HG02642 (cell line): ENCODE measurements around the gene UNC13D.

Source experiments
- ATAC-seq: cut with Tn5 transposase; IDR thresholded peaks from one replicate; pipeline ENCODE4 v1.9.1; 2021; ENCODE audit warnings: mild to moderate bottlenecking; ENCODE audit not compliant: unreplicated experiment, poor library complexity

Gene UNC13D

DNA sequence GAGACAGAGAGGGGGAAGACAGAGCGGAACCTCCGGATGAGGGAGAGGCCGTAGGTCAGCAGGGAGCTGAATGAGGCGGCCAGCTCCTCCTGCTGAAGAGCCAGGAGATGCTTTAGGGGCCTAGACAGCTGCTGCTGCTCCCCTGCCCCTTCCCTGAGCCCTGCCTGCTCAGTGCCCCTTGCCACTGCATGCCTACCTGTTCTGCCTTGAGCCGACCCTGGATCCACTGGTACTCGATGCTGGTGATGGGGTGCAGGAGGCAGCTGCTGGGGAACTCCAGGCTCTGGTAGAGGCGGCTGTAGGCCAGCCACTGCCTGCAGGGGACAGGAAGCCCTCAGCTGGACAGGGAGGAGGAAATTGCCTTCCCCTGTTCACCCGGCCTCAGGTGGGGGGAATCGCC is 7.6 kb downstream of the UNC13D start:
- no peak for ATAC-seq

DNA sequence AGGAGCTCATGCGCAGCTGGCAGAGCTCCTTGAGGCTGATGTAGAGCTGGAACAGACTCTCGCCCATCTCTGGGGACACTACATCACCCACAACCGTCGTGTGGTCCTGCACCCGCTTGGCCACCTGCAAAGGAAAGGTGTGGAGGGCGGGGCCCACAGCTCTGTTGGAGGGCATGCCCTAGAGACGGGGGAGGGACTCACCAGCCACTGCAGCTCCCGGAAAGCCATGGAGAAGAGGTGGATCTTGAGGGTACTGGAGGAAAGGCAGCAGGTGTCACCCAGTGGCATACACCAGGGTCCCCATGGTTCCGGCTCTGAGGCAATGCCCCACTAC is 8.6 kb downstream of the UNC13D start:
- ATAC-seq = no peak

DNA sequence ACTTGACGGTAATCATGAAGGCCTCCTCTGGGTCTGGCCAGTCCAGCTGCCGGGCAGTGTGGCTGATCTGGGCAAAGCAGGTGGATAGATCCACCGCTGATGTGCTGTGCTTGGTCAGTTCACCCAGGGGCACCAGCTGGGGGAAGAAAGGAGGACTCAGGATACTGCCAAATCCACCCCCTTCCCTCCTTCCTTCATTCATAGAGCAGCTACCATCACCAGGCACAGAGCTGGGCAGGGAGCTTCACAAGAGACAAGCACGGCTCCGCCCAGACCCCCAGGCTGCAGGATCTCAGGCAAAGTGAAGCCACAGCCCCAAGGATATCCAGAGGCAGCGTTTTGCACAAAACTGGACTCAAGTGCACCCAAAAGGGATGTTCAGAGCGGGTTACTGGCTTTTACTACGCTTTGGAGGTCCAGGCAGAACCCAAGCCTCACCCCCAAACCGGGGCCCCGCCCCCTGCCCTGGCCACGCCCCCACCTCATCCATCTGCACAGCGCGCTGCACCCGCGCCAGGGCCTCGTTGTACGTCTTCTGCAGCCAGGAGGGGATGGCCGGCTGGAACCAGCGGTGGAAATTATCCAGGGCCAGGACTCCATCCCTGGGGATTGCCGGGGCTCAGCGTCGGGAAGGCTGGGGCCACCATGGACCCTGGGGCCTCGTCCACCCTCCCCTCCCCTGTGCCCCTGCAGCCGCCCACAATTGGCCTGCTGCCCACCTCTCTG is 9.1 kb downstream of the UNC13D start:
- no peak for ATAC-seq

DNA sequence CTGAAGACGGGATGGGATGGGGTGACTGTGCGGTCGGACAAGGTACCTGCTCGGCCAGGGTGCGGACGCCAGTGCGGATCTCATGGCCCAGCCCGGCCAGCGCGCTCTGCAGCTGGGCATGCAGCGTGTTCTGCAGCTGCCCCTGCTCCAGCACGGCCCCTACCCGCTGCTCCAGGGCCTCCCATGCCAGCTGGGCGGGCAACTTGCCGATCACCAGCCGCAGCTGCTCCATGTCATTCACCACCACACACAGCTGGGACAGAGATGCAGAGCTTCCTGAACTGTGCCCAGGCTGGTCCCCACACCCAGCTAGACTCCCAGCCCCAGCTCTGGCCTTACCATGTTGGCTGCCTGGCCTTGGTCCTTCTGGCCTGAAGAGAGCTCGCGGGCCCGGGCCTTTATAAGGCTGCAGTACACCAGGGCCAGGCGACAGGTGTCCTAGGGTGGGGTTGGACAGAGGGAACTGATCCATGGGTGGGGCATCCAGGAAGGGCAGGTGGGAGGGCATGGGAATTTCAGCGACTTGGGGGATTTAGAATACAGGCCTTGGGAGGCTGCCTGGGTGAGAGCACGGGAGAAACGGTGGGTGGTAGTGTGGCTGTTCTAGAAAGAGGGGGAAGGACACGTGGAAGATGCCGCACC is 9.8 kb downstream of the UNC13D start:
- no peak for ATAC-seq

DNA sequence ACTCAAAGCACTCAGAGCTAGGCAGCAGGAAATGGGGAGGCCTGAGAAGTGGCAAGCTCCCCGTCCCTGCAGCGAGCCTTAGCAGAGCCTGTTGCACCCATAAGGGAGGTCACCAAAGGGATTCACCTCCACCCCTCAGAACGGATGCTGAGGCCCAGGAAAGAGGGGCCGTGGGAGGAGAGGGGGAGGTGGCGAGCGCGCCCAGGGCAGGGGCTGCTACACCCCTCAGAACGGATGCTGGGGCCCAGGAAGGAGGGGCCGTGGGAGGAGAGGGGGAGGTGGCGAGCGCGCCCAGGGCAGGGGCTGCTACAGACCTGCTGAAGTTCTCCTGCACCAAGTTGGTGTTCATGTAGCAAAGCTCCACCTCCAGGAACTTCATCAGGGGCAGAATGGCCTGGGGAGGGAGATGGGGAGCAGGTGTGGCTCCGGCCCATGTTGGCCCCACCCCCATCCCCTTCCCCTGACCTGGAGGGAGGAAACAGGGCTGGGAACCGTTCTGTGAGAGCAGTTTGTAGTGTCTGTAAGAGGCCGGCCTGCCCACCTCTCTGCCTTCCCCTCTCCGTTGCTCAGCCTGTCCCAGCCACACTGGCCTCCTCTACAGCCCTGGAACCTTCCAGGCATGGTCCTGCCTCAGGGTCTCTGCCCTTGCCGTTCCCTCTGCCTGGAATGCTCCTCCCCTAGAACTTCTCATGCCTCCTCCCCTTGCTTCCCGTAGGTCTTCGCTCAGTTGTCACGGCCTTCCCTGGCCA is 11.4 kb downstream of the UNC13D start:
- ATAC-seq = no peak

DNA sequence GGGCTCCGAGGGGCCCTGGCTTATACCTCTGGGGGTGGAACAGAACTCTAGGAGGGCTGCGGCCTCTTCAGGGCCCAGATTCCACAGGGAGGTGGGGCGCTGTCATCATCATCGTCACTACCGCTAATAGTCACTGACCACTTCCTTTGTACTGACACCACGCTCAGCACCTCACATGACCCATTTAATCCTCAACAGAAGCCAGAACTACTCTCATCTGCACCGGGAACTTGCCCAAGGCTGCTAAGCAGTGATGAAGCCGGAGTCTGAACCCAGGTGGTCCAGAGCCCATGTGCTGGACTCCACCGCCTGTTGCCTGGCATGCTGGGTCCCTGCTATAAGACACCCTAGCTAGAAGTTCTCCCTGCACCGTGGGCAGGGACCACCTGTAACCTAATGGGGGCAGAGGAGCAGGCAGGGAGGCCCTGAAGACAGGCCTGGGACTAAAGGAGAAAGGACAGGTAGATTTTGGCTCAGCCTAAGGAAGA is 12.0 kb downstream of the UNC13D start:
- no peak for ATAC-seq

DNA sequence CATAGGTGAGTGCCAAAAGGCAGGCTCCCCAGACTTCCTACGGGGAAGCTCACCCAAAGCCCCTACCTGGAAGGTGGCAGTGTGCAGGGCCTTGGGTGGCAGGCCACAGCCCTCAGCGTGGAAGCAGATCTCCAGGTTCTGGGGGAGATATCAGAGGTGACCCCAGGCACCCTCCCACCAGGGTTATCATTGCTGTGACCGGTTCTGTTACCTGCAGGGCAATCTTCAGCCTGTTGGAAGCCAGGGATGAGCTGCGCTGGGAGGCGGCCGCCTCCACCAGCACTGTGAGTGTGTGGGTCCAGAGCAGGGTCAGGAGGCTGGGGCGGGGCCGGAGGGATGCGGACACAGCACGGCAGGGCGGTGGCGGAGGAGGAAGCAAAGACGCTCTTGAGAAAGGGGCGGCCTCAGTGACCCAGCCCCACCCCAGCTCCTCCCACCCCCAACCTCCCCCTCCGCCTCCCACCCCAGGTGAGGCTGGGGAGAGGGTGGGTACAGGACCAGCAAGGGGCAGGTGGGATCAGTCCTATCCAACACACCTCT is 13.1 kb downstream of the UNC13D start:
- no peak for ATAC-seq

DNA sequence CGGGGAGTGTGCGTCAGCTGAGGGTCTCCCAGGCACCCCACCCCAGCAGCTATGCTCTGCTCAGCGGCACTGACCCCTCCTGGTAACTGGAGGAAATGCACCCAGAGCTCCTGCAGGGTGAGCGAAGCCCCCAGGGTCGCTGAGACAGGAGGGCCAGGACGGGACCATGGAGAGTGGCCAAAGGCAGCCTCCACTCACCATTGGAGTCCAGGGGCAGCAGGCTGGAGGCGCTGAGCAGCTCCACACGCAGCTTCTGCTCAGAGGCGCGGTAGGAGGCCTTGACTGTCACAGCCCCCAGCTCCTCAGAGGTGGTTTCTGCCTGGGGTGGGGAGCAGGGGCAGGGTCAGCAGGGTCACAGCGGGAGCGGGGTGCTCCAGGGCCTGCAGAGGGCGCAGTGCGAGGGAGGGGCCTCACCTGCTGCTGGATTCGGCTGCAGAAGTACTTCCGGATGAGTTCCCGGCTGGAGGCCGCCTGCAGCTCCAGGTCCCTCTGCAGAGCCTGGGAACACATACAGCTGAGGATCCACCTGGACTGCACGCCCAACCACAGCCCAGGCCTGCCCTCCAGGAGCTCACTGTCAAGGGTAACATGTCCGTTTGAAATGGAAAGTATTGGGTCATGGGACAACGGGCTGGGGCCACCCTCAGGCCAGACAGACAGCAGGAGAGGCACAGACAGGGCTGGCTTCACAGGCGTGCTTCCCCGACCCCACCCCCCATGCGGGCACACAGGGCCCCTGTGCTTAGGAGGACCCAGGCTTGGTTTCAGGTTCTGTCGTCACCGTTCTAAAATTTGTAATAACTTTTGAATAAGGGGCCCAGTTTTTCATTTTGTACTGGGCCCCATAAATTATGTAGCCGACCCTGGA is 13.8 kb downstream of the UNC13D start:
- ATAC-seq = no peak

DNA sequence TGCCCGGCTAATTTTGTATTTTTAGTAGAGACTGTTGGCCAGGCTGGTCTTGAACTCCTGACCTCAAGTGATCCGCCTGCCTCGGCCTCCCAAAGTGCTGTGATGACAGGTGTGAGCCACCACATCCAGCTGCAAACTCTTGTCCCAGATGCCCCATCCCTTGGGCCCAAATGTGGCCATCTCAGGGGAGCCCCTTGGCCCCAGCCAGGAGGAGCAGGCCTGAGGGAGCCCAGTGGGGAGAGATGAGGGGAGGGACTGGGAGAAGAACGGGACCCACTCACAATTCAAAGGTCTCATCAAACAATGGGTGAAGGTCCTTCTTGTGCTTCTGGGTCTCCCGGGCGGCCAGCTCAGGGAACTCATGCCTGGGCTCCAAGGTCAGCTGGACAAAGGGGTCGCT is 14.5 kb downstream of the UNC13D start:
- no peak for ATAC-seq

DNA sequence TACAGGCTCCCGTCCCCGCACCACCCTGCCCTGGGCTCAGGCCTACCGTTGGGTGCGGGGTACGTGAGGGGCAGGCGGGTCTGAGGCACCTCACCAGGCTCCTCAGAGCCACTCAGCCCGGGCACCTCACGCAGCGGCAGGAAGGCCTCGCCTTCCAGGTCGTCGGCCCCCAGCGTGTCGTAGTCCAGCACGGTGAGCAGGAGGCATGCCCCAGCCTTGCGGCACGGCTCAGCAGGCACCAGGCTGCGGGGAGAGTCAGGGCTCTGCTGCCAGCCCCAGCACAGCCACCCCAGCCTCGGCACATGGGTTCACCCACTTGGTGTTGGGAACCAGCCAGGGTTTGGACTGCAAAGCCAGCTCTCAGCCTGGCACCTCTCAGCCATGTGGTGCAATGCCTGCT is 15.5 kb downstream of the UNC13D start:
- no peak for ATAC-seq

DNA sequence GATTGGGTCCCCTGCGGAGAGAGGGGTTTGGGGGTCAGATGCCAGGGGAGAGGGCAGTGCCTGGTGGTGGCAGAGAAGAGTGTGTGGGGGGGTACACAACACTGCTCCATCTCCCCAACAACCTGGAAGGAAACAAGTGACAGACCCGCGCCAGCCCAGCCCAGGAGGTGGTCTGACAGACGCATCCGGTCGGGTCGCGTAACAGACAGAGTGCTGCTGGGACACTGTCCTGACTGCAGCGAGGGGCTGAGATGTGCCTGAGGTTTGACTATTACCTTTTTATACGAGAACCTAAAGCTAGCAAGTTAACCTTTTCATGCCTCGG is 16.2 kb downstream of the UNC13D start:
- no peak for ATAC-seq

DNA sequence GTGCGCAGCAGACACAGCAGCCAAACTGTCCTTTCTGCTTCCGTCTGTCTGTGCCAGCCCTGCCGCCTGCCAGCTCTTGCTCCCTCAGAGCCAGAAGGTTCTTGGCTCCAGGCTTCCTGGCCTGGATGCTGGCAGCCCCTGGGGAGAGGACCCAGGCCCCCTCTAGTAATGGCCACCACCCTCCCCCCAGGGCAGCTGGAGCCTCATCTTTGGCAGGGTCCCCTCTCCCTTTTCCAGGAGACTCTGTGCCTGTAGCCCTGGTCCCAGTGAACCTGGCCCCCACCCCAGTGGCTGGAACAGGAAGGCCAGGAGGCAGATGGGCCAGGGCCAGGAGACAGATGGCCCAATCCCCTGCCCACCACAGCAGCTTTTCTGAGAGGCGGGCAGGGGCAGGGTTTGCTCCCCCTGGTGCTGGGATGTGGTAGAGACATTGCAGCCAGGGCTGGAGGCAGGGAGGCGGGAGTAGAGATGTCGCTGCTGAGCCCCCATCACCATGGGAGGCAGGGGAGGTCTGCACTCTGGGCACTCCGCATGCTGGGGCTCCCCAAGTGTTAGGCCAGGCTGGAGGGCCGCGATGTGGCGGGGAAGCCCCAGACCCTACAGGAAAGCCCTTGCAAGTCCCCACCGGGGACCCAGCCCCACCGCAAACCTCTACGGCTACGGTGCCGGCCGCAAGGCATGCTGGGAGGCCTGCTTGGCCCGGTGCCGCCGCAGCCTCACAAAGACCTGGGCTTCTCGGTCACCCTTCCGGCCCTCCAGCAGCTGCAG is 16.7 kb downstream of the UNC13D start:
- ATAC-seq = no peak

DNA sequence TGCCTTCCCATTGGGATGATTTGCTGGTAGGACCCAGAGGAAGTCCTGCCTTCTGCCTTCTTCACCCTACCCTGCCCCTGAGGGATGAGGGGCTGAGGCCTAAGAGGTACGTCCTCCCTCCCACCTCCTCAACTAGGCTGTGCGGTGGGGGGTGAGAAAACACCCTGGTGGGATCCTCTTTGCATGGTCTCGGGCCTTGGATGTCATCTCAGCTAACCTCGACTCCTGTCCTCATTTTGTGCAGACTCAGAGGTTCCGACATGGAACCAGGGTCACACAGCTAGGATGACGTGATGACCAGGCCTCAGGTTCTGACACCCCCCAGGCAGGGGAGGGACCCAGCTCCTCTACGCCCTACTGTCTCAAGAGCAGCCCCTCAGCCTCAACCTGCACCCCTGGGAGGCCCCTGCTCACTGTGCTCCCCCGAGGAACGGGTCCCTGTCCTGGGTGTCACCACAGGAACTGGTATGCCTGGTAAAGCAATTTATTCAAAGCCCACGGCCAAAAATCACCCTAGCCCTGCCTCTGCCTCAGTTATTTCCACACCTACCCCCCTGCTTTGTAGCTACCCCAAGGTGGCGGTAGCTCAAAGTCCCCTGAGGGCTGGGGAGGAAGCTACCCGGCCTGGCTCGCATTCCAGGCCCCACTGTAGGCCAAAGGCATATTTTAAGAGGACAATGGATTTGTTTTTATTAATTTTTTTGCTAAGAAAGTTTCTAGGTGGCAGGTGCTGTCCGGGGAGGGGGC is 17.5 kb downstream of the UNC13D start:
- ATAC-seq = no peak

DNA sequence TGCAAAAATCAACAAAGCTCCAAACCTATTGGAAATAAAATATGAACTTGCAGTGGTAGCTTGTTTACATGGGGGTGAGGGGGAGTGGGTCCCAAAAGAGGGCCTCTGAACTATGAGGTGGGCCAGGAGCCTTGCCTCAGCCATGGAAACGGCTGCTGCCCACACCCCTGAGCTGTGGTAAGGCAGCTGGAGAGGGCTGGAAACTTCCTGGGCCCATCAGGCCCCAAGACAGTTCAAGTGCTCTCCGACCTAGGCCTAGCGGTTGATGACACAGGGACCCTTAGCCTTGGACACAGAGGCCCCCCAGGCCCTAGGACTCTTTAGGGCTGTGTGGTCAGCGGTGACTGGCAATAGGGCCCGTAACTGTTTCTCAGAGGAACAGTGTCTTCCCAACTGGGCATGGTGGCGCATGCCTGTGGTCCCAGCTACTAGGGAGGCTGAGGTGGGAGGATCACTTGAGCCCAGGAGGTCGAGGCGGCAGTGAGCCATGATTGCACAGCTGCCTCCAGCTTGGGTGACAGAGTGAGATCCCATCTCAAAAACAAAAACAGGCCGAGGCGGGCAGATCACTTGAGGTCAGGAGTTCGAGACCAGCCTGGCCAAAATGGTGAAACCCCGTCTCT is 18.3 kb downstream of the UNC13D start:
- ATAC-seq = no peak

DNA sequence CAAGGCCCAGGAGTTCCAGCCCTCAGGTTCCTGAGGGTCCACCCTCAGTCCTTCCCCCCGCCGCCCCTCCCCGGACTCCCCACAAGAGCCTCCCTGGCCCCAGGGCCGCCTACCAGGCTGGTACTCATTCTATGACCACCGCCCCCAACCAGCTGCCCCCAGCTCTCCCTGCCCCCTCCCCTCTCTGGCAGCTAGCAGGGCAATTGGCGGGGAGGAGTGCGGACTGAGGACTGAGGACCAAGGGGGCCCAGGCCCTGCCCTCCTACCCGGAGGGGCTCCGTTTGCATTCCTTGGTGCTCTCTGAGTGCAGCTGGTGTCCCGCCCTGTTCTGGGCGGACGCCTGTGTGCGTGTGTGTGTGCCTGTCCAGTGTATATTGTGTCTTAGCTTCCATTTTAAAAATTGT is 19.1 kb downstream of the UNC13D start:
- ATAC-seq = no peak

DNA sequence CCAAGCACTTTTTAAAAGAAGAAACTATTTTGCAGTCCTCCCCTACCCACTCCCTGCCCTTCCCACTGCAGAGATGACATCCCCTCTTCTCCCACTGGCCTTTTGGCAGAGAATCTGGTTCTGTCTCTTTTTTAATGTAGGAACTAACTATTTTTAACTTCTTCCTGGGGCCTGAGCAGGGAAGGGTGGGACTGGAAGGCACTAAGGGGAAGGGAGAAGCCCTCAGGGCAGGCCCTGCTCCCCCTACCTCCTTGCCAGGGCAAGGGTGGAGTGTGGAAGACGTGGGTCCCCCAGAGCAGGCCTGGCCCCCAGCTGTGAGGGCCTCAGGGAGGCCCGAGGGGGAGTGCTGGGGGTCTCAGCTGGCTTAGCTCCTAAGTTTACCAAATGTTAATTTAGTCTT is 19.5 kb downstream of the UNC13D start:
- ATAC-seq = no peak

DNA sequence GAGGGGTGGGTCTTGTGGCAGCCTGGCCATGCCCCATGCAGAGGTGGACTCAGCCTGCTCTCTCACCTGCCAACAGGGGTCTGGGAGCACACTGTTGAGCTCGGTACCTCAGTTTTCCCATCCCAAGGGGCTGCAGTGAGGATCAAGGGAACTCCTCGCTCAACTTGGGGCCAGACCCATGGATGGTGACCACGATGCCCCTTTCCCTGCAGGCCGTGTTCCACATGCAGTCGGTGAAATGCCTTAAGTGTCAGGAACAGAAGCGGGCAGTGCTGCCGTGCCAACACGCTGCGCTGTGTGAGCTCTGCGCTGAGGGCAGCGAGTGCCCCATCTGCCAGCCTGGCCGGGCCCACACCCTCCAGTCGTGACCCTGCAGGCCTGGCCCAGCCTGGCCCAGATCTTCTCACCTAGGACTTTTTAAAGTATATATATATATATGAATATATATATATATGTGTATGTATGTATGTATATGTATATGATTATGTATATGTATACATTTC is 20.1 kb downstream of the UNC13D start:
- ATAC-seq = no peak

DNA sequence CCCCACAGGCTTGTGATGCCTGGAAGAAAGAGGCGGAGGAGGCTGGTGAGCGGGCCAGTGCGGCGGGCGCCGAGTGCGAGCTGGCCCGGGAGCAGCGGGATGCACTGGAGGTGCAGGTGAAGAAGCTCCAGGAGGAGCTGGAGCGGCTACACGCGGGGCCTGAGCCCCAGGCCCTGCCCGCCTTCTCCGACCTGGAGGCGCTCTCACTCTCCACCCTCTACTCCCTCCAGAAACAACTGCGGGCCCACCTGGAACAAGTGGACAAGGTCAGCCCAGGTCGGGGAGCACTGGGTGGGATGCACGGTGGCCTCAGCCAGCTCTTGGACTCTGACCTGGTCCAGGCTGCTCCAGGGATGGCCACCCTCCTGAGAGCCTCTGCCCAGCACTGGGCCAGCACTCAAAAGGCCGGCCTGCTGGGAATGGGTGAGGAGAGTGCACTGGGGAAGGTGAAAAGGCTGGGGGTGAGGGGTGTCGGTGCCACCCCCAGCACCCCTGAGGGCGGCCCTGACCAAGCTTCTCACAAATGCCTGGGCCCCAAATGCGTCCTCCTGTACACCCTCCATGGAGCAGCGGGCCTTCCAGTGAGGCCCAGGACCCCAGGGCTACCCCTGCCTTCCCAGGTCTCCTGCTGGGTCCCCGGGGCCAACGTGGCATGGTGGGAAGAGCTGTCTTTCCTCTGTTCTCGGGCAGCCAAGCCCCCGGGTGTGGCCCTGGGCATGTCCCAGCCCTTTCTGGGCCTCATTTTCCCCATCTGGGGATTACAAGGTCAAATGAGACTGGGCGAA is 20.8 kb downstream of the UNC13D start:
- no peak for ATAC-seq
